B cell (primary cell): Measurements from ENCODE around the gene LRIT2.

Experiments used
- EZH2 ChIP-seq: IDR thresholded peaks from 2 replicates; pipeline ENCODE4 v1.6.1; 2012; ENCODE audit warnings: borderline replicate concordance, low read depth, mild to moderate bottlenecking, moderate library complexity, low read length; ENCODE audit not compliant: insufficient read depth, poor library complexity, severe bottlenecking
- TF ChIP-seq, protein P1 (sequence below): fragments of 200-600 bp; IDR thresholded peaks from one replicate; pipeline ENCODE4 v1.8.0; 2022; ENCODE audit warnings: antibody characterized with exemption, mild to moderate bottlenecking

DNA sequence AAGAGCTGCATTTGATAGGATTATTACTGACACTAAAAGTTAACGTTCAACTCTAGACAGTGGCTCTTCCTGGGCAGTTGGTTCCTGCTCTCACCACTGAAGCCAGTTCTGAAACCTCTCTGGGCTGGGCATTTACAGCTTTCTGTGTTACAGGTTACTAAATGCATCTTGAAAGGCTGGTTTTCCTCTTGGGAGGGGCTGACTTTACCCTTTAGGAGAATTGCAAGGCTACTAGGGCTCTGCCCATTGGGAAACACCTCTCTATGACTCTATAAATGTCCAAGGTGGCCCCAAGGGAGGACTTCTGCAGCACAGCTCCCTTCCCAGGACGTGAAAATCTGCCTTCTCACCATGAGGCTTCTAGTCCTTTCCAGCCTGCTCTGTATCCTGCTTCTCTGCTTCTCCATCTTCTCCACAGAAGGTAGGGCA, 51.8 kb downstream of the LRIT2 start, which contains the start of gene GPR15LG:
- TF ChIP-seq, protein P1, sequence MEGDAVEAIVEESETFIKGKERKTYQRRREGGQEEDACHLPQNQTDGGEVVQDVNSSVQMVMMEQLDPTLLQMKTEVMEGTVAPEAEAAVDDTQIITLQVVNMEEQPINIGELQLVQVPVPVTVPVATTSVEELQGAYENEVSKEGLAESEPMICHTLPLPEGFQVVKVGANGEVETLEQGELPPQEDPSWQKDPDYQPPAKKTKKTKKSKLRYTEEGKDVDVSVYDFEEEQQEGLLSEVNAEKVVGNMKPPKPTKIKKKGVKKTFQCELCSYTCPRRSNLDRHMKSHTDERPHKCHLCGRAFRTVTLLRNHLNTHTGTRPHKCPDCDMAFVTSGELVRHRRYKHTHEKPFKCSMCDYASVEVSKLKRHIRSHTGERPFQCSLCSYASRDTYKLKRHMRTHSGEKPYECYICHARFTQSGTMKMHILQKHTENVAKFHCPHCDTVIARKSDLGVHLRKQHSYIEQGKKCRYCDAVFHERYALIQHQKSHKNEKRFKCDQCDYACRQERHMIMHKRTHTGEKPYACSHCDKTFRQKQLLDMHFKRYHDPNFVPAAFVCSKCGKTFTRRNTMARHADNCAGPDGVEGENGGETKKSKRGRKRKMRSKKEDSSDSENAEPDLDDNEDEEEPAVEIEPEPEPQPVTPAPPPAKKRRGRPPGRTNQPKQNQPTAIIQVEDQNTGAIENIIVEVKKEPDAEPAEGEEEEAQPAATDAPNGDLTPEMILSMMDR: no peak
- no peak for TF ChIP-seq EZH2
